Liver (tissue), 9 donors: ENCODE measurements around the gene GALK1. TPM values are rescaled to one million over a fixed set of nuclear protein-coding genes. Genes with fewer than 3 reads are reported as not detected.

Experiments used
- DNase-seq: peaks from one replicate; pipeline ENCODE4 v3.0.0-alpha.2; 2017; ENCODE audit warnings: low spot score
- H3K27ac ChIP-seq, 2 donors: one replicate each; pipeline ENCODE4 v1.7.0; 2013; ENCODE audit warnings: inconsistent platforms in 2 of 2, low read length in 2 of 2, control low read depth in 1 of 2, low read depth in 1 of 2, mild to moderate bottlenecking in 1 of 2
- H3K27me3 ChIP-seq, 4 donors: one replicate each; pipeline versions ENCODE4 v1.6.1 to v1.7.0; 2013; ENCODE audit warnings: low read length in 3 of 4, inconsistent platforms in 1 of 4, mild to moderate bottlenecking in 1 of 4, moderate library complexity in 1 of 4; ENCODE audit not compliant: control insufficient read depth in 4 of 4, insufficient read depth in 4 of 4
- H3K36me3 ChIP-seq, 4 donors: one replicate each; pipeline versions ENCODE4 v1.6.1 to v1.7.0; 2013; ENCODE audit warnings: low read length in 3 of 4, mild to moderate bottlenecking in 3 of 4, low read depth in 1 of 4, moderate library complexity in 1 of 4; ENCODE audit not compliant: control insufficient read depth in 4 of 4, insufficient read depth in 3 of 4
- H3K4me1 ChIP-seq, 4 donors: one replicate each; pipeline versions ENCODE4 v1.6.1 to v1.7.0; 2013; ENCODE audit warnings: low read length in 3 of 4, mild to moderate bottlenecking in 3 of 4, moderate library complexity in 1 of 4; ENCODE audit not compliant: control insufficient read depth in 4 of 4, insufficient read depth in 4 of 4
- H3K4me3 ChIP-seq, 3 donors: one replicate each; pipeline versions ENCODE4 v1.6.1 to v1.7.0; 2013; ENCODE audit warnings: low read length in 3 of 3, control low read depth in 1 of 3, low read depth in 1 of 3, mild to moderate bottlenecking in 1 of 3
- H3K9ac ChIP-seq, 2 donors: one replicate each; pipeline ENCODE4 v1.7.0; 2013; ENCODE audit warnings: low read length in 2 of 2, mild to moderate bottlenecking in 2 of 2, moderate library complexity in 2 of 2, control low read depth in 1 of 2, low read depth in 1 of 2
- H3K9me3 ChIP-seq, 4 donors: one replicate each; pipeline versions ENCODE4 v1.6.1 to v1.7.0; 2013; ENCODE audit warnings: low read length in 3 of 4; ENCODE audit not compliant: control insufficient read depth in 4 of 4
- ATF3 ChIP-seq: IDR thresholded peaks from 2 replicates; pipeline ENCODE4 v1.6.1; 2016; ENCODE audit warnings: antibody characterized with exemption
- CTCF ChIP-seq: fragments of 150-350 bp; IDR thresholded peaks from 2 replicates; pipeline ENCODE4 v1.5.1; 2017; ENCODE audit warnings: improper control_type of control experiment, low read depth, low read length; ENCODE audit not compliant: missing input control
- EGR1 ChIP-seq, 2 donors: IDR thresholded peaks; 2 replicates each; pipeline ENCODE4 v1.6.1; 2016 to 2018; ENCODE audit warnings: antibody characterized with exemption in 2 of 2, low read depth in 2 of 2
- FOXA1 ChIP-seq: IDR thresholded peaks from 2 replicates; pipeline ENCODE4 v1.6.1; 2016; ENCODE audit warnings: antibody characterized with exemption
- FOXA2 ChIP-seq: IDR thresholded peaks from 2 replicates; pipeline ENCODE4 v1.6.1; 2016; ENCODE audit warnings: antibody characterized with exemption
- GABPA ChIP-seq, 2 donors: IDR thresholded peaks in 1 of 2; conservative IDR thresholded peaks in 1 of 2; 2 replicates each; pipeline ENCODE4 v1.6.1; 2016; ENCODE audit warnings: antibody characterized with exemption in 2 of 2, mild to moderate bottlenecking in 1 of 2, moderate library complexity in 1 of 2
- HNF4A ChIP-seq, 2 donors: conservative IDR thresholded peaks; 2 replicates each; pipeline ENCODE4 v1.6.1; 2016; ENCODE audit warnings: antibody characterized with exemption in 2 of 2, mild to moderate bottlenecking in 2 of 2
- HNF4G ChIP-seq: IDR thresholded peaks from 2 replicates; pipeline ENCODE4 v1.6.1; 2016; ENCODE audit warnings: antibody characterized with exemption
- JUND ChIP-seq, 2 donors: IDR thresholded peaks; 2 replicates each; pipeline ENCODE4 v1.6.1; 2016; ENCODE audit warnings: antibody characterized with exemption in 2 of 2
- MAX ChIP-seq: IDR thresholded peaks from 2 replicates; pipeline ENCODE4 v1.6.1; 2016; ENCODE audit warnings: antibody characterized with exemption
- NR2F2 ChIP-seq: IDR thresholded peaks from 2 replicates; pipeline ENCODE4 v1.6.1; 2016; ENCODE audit warnings: antibody characterized with exemption
- RAD21 ChIP-seq, 2 donors: IDR thresholded peaks; 2 replicates each; pipeline ENCODE4 v1.6.1; 2016; ENCODE audit warnings: antibody characterized with exemption in 2 of 2, mild to moderate bottlenecking in 2 of 2
- RXRA ChIP-seq, 2 donors: IDR thresholded peaks; 2 replicates each; pipeline ENCODE4 v1.6.1; 2017 to 2018; ENCODE audit warnings: antibody characterized with exemption in 2 of 2, mild to moderate bottlenecking in 1 of 2
- SP1 ChIP-seq: IDR thresholded peaks from 2 replicates; pipeline ENCODE4 v1.6.1; 2018; ENCODE audit warnings: antibody characterized with exemption, mild to moderate bottlenecking
- TAF1 ChIP-seq: conservative IDR thresholded peaks from 2 replicates; pipeline ENCODE4 v1.6.1; 2016; ENCODE audit warnings: antibody characterized with exemption, mild to moderate bottlenecking
- YY1 ChIP-seq: IDR thresholded peaks from 2 replicates; pipeline ENCODE4 v1.6.1; 2016; ENCODE audit warnings: antibody characterized with exemption, mild to moderate bottlenecking
- ZBTB33 ChIP-seq: IDR thresholded peaks from 2 replicates; pipeline ENCODE4 v1.6.1; 2016; ENCODE audit warnings: antibody characterized with exemption
- WGBS: extraction: QIAGEN DNeasy Blood & Tissue Kit; methylation state at CpG from one replicate; pipeline ENCODE4 v1.1.7; 2013; 5-methylcytosine and 5-hydroxymethylcytosine counted together
- polyA plus RNA-seq, 2 donors: library from polyadenylated mRNA; stranded (reverse) in 1 of 2; unstranded in 1 of 2; fragments of 200-250 nt in 1 of 2; fragments of >200 nt in 1 of 2; fragmentation: Nextera tagmentation in 1 of 2; extraction: Ambion mirVana in 1 of 2; gene quantifications; one replicate each; pipeline versions ENCODE4 v1.2.1 to v1.2.3, GENCODE V29; 2013 to 2015
- total RNA-seq, 2 donors: library from RNA; depleted of rRNA; stranded (reverse); fragments of >200 nt; gene quantifications; one replicate each; pipeline ENCODE4 v1.2.3, GENCODE V29; 2014
- donor health status: healthy.
- donor health status: healthy.
- donor health status: healthy.
- donor health status: healthy.
- donor health status: healthy.

The GALK1 gene
- total and polyA plus RNA-seq, 4 donors = 59.0 to 230 (median 95.9) TPM

- 95% methylated on average over 3 of the region's 3 CpGs for WGBS
These were observed 5.5 kb downstream of the GALK1 start for GRCh38 chr17:75759457-75759856.

GRCh38 chr17:75758131-75758905 lies 6.7 kb downstream of the GALK1 start:
- Histone ChIP-seq H3K9ac (no peak overlapping the region), H3K9me3 (no peaks in the 10 kb centered on the region), H3K36me3 (peaks cover 0 to 18% (median 2%) of the 10 kb centered on the region in 4 donors), H3K4me1 (peaks cover 8 to 40% (median 21%) of the 10 kb centered on the region in 4 donors), H3K4me3 (no peak overlapping the region), H3K27me3 (no peaks in the 10 kb centered on the region), H3K27ac (no peak overlapping the region)
- no peak for DNase-seq
- WGBS = 94% methylated on average over 41 of the region's 41 CpGs
- TF ChIP-seq SP1 (no peak), ZBTB33 (no peak), FOXA2 (no peak), TAF1 (no peak), YY1 (no peak), JUND (IDR thresholded peaks at IDR 0.05) (no peak), NR2F2 (no peak), HNF4A (conservative IDR thresholded peaks at IDR 0.05) (no peak), RAD21 (IDR thresholded peaks at IDR 0.05) (no peak), RXRA (IDR thresholded peaks at IDR 0.05) (no peak), EGR1 (IDR thresholded peaks at IDR 0.05; ENCODE audit: low read depth in 2 of 2) (no peak), HNF4G (no peak), GABPA (IDR thresholded peaks at IDR 0.05 in 1 of 2, conservative IDR thresholded peaks at IDR 0.05 in 1 of 2) (no peak)

More at GRCh38 chr17:75759457-75759856, 5.5 kb downstream of the GALK1 start:
- Histone ChIP-seq H3K9ac (no peak overlapping the region), H3K4me3 (no peak overlapping the region), H3K27me3 (no peaks in the 10 kb centered on the region), H3K27ac (no peak overlapping the region), H3K4me1 (peaks cover 10 to 42% (median 24%) of the 10 kb centered on the region in 4 donors), H3K36me3 (peaks cover 0 to 18% (median 2%) of the 10 kb centered on the region in 4 donors), H3K9me3 (no peaks in the 10 kb centered on the region)
- no peak for TF ChIP-seq RXRA (IDR thresholded peaks at IDR 0.05)
- TF ChIP-seq MAX = no peak
- no peak for TF ChIP-seq FOXA2
- no peak for TF ChIP-seq GABPA (IDR thresholded peaks at IDR 0.05 in 1 of 2, conservative IDR thresholded peaks at IDR 0.05 in 1 of 2)
- no peak for TF ChIP-seq HNF4A (conservative IDR thresholded peaks at IDR 0.05)
- TF ChIP-seq ATF3 = no peak
- TF ChIP-seq SP1 = no peak
- TF ChIP-seq FOXA1 = no peak
- no peak for TF ChIP-seq CTCF
- DNase-seq = no peak
